GM10248 (cell line): ENCODE measurements around the gene KRTAP16-1.

Source experiments
- CTCF ChIA-PET: fragments of 300-600 bp; sonication (Branson Sonifier 250); formaldehyde crosslinking; extraction: SDS; loops from one replicate; lab custom pipeline; 2021; ENCODE audit warnings: antibody characterized with exemption; lab: Yijun Ruan, JAX
- POLR2A ChIA-PET: fragments of 350-650 bp; sonication (Branson Sonifier 250); formaldehyde crosslinking; extraction: SDS; loops from one replicate; lab custom pipeline; 2020; ENCODE audit warnings: antibody characterized with exemption; lab: Yijun Ruan, JAX
- DNase-seq: peaks from one replicate; pipeline ENCODE4 v3.0.0; 2012; ENCODE audit errors: extremely low spot score
- TF ChIP-seq, protein P1 (sequence below): IDR thresholded peaks from 2 replicates; pipeline ENCODE4 v1.5.1; 2012; ENCODE audit warnings: mild to moderate bottlenecking, low read depth; ENCODE audit errors: extremely low read depth, missing control alignments, control extremely low read depth

KRTAP16-1 gene

DNA sequence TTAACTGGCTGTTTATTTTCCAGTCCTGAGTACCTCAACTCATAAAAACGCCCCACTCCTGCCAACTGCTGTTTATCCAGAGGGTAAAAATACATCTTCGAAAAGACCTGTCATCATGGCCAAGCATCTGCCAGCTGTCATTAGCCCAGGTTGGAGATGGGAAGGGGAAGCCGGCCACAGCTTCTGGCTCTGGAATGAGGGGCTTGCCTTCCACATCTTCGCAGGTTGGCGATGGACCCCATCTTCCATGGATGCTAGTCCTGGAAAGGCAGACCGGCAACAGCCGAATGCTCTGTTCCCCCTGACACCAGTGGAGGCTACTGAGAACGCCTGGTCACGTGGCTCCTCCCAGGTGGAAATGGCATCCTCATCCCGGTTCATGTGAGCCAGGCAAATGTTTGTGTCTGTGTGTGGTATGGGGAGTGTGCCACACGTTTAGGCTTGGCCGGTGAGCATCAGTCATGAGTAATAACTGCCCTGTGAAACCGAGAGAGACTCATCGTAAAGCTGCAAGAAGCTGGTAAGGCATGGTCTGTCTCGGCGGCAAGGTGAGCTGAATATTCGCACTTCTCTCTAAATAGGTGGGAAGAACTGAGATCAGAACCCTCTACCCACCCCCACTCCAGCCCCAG, 6.8 kb upstream of the KRTAP16-1 start:
- ChIA-PET CTCF (no interaction called here), POLR2A (no interaction called here)
- no peak for DNase-seq
- TF ChIP-seq, protein P1, sequence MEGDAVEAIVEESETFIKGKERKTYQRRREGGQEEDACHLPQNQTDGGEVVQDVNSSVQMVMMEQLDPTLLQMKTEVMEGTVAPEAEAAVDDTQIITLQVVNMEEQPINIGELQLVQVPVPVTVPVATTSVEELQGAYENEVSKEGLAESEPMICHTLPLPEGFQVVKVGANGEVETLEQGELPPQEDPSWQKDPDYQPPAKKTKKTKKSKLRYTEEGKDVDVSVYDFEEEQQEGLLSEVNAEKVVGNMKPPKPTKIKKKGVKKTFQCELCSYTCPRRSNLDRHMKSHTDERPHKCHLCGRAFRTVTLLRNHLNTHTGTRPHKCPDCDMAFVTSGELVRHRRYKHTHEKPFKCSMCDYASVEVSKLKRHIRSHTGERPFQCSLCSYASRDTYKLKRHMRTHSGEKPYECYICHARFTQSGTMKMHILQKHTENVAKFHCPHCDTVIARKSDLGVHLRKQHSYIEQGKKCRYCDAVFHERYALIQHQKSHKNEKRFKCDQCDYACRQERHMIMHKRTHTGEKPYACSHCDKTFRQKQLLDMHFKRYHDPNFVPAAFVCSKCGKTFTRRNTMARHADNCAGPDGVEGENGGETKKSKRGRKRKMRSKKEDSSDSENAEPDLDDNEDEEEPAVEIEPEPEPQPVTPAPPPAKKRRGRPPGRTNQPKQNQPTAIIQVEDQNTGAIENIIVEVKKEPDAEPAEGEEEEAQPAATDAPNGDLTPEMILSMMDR, result no peak

DNA sequence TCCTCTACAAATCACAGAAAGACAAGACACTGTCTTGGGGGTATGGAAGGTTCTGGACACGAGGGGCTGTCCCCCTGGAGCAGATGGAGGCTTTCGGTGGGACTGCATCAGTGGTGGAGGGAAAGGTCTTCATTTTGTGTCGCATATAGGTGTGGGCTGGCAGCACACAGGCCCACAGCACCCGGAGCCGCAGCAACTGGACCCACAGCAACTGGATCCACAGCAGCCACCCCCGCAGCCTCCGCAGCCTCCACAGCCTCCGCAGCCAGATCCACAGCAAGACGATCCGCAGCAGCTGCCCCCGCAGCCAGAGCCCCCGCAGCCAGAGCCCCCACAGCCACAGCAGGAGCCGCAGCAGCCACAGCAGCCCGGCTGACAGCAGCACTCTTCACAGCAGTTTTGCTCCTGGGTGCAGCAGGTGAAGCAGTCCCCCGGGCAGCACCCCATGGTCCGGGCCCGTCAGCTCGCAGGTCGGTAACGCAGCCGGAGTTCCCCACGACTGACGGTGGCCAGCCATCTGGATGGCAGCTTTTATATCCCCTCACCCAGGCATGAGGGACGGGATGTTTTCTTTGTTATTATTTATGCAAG, 6.2 kb upstream of the KRTAP16-1 start, which contains the start of gene KRTAP17-1:
Gene KRTAP17-1, minus strand, starts transcription at position 507 of the 591 bp plus-strand sequence. Its CDS starts 60 bp downstream, at position 447.
- no peak for DNase-seq
- CTCF ChIA-PET, result interaction anchor here (1.2 kb wide), 1 partner anchor 14 kb away, joined by 4 read pairs; no protein-coding TSS in a partner anchor
- POLR2A ChIA-PET, result no interaction called here
- TF ChIP-seq, protein P1, result no peak

DNA sequence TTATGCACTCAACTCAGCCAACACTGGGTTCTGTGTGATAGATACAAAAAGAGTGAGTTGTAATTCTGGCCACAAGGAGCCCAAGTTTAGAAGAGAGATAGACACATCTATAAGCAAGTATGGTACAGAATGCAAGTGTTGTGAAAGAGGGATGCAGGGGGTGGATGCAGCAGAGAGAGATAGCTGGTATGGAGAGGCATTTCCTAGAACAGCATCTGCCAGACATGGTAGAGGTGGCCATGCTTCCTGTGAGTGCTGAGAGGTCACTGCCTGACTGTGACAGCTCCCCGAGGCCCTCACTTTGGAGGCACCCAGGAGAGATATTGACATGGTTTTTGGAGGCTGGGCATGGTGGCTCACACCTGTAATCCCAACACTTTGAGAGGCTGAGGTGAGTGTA, 2.0 kb upstream of the KRTAP16-1 start:
- TF ChIP-seq, protein P1, result no peak
- DNase-seq, result no peak
- CTCF ChIA-PET, result no interaction called here
- POLR2A ChIA-PET, result no interaction called here

DNA sequence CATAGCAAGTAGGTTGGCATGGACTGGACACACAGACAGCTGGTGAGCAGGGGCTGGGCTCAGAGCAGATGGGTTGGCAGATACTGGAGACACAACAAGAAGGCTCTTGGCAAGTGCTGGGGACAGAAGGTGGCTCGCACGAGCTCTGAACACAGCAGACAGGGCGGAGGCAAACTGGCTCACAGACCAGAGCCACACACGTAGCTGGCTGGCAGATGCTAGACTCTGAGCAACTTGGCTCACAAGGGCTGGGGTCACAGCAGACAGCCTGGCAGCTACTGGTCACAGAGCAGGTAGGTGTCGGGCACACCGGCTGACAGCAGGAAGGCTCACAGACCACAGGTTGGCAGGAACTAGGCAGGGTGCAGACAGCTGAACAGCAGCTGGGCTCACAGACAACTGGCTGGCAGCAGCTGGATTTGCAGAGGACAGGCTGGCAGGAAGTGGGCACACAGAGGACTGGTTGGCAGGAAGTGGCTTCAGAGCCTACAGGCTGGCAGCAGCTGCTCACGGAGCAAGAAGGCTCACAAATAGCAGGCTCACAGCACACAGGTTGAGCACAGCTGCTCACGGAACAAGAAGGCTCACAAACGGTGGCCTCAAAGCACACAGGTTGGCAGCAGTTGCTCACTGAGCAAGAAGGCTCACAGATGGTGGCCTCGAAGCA, 725 bp downstream of the KRTAP16-1 start:
- DNase-seq, result no peak
- TF ChIP-seq, protein P1, result no peak
- ChIA-PET POLR2A (no interaction called here), CTCF (interaction anchor here (0.9 to 1.7 kb wide), 2 partner anchors 14 to 400 kb away, joined by 3 to 4 read pairs; no protein-coding TSS in a partner anchor)

DNA sequence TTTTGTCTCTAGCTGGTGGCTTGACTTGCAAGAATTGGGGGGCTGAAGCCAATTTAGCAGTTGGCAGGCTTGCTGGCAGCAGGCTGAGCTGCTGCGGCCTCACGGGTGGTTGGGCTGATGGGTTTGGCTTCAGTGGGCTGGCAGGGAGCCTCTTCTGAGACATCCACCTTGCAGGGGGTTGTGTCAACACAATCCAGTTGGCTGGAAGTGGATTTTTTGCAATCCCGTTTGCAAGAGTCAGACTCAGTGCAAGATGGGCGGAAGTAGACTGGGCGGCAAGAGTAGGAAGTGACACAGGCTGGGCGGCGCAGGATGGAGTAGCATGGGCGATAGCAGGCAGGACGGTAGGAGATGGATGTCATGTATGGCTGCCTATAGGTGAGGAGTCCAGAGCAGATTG, 1.5 kb downstream of the KRTAP16-1 start:
- DNase-seq, result no peak
- POLR2A ChIA-PET, result no interaction called here
- CTCF ChIA-PET, result interaction anchor here (0.9 to 1.7 kb wide), 2 partner anchors 15 to 399 kb away, joined by 3 to 4 read pairs; no protein-coding TSS in a partner anchor
- TF ChIP-seq, protein P1, result no peak

DNA sequence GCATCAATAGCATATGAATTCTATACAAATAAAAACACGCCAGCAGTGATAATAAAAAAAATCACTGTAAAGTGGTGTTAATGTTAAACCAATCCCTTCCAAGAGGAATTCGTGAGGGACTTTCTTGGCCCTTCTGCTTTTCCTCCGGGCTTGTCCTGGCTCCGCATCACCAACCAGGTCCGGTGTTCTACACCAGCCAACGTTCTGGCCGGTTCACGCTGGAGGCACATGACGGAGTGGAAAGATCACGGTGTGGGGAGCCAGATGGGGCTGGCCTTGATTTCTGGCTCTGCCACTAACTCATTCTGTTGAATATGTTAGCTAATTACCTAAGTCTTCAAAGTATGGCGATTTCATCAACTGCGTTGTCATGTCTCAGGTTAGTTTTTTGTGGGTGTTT, 5.0 kb downstream of the KRTAP16-1 start:
- TF ChIP-seq, protein P1, result no peak
- no peak for DNase-seq
- ChIA-PET CTCF (interaction anchor here (1.5 to 1.9 kb wide), 3 partner anchors 9 to 18 kb away, joined by 4 to 6 read pairs (median 4); no protein-coding TSS in a partner anchor), POLR2A (no interaction called here)
